ENCODE measurements around the gene TMEM41A.
"Not testable (repeated sequence)": the region's sequence is repeated elsewhere in the genome, so short reads cannot be mapped to it uniquely, and the experiment has no call there.

The TMEM41A gene

GRCh38 chr3:185486394-185486793 lies 12.4 kb downstream of the TMEM41A start:
- no peak for DNase-seq

GRCh38 chr3:185484296-185484695 lies 14.5 kb downstream of the TMEM41A start:
- no peak for DNase-seq

GRCh38 chr3:185479373-185479945 lies 19.4 kb downstream of the TMEM41A start:
- no peak for DNase-seq

- no peak for DNase-seq
Measured at GRCh38 chr3:185477316-185477715, 21.5 kb downstream of the TMEM41A start.

- DNase-seq = not testable (repeated sequence)
Measured at GRCh38 chr3:185474922-185475321, 23.9 kb downstream of the TMEM41A start.

- DNase-seq = no peak
Measured at GRCh38 chr3:185473290-185473815, 25.5 kb downstream of the TMEM41A start.

GRCh38 chr3:185470323-185470722 lies 28.5 kb downstream of the TMEM41A start:
- DNase-seq = no peak

- no peak for DNase-seq
Measured at GRCh38 chr3:185469542-185469941, 29.3 kb downstream of the TMEM41A start.

GRCh38 chr3:185466123-185466522 lies 32.7 kb downstream of the TMEM41A start:
- not testable (repeated sequence) for DNase-seq

GRCh38 chr3:185465471-185465870 lies 33.4 kb downstream of the TMEM41A start:
- no peak for DNase-seq

GRCh38 chr3:185460719-185461350 lies 38.0 kb downstream of the TMEM41A start:
- DNase-seq = no peak

GRCh38 chr3:185460309-185460708 lies 38.5 kb downstream of the TMEM41A start:
- no peak for DNase-seq

GRCh38 chr3:185457376-185457775 lies 41.5 kb downstream of the TMEM41A start:
- DNase-seq = no peak

GRCh38 chr3:185451432-185451831 lies 47.4 kb downstream of the TMEM41A start:
- not testable (repeated sequence) for DNase-seq

GRCh38 chr3:185448107-185448506 lies 50.7 kb downstream of the TMEM41A start:
- DNase-seq = no peak

GRCh38 chr3:185444329-185444728 lies 54.5 kb downstream of the TMEM41A start:
- no peak for DNase-seq

GRCh38 chr3:185442031-185442430 lies 56.8 kb downstream of the TMEM41A start:
- DNase-seq = no peak

- DNase-seq = no peak
Measured at GRCh38 chr3:185439745-185440466, 58.9 kb downstream of the TMEM41A start.

Measured in NCI-H1092 (cell line).